Dedifferentiated amniotic fluid mesenchymal stem cell (primary cell): Measurements from ENCODE around the gene GHR.

Experiments
- DNase-seq: peaks from one replicate; pipeline ENCODE4 v3.0.0-alpha.2; 2016; ENCODE audit errors: extremely low spot score

The GHR gene

DNA sequence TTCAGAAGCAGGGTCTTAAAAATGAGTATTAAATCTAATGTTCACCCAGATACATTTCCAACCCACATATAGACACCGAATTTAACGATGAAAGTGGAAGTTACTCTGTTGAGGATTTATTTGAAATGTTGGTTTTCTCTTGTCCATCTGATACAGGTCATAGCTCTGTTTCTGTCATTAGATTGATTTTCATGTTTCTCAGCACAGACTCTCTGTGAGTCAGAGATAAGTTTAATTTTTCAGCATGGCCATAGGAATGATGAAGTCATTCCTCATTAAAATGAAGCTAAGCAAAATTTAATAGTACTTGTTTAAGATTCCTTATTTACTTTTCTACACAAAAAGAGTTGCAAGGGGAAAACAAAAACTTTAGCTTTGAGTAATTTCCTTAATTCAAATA is 38.8 kb downstream of the GHR start:
- DNase-seq = no peak

DNA sequence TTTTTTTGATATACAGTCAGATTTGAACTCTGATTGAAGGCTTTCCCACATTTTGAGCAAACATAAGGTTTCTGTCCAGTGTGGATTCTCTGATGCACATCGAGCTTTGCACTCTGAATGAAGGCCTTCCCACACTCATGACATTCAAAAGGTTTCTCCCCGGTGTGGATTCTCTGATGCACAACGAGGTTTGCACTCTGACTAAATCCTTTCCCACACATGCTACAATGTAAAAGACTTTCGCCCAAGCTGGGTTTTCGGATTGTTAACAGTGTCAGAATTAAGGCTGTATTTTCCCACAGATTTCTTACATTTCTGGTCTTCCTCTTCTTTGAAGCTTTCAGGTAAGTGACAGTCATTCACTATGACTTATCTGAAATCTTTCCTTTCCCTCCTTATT is 44.3 kb downstream of the GHR start:
- DNase-seq = no peak

DNA sequence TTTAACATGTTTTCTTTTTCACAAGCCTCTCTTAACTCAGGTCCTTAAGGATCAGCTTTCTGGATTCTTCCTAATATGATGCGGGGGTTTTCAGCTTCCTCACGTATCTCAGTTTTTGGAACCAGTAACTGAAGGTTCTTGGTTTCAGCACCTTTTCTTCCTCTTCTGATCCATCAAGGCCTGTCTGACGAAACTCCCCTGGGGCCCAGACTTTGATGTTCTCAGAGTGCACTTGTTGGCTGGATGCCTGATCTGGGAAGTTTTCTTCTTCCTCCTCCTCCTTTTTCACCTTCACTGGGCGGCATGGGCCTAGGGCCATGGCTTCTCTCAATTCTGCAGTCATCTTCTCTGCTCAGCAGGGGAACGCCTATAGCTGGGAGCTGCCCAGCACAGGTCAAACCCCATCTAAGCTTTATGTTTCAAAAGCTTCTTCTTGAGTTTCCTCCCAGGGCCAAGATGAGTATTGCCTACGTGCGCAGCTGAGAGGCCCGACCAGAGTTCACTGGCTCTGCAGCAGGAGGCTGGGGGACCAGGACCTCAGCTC is 44.8 kb downstream of the GHR start:
- DNase-seq = no peak

DNA sequence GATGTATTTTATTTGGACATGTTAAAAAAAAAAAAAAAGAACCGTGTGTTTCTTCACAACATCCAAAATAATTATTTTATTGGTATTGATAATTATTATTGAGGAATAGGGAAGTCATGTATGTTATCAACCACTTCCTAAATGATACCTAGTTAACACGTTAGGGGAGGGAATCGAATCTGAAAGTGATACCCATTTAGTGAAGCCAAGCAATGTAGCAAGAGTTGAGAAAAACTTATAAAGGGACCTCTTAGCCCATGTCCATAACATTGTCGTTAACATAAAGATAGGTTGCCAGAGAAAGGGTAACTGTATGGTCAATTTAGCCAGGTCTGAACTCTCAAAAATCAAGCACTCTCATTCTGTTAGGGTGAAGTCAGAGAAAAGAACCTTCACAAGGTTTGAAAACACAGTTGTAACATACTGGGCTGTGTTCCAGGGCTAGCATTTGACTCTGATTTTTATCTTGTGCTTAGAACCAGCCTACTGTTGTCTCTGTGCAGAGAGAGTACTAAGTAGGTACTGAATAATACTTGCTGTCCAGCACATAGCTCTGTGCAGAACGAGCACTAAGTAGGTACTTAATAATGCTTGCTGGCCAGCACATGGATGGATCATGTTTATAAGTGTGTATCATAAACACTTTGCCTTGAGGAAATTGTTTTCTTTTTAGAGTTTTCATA is 60.4 kb downstream of the GHR start:
- no peak for DNase-seq

DNA sequence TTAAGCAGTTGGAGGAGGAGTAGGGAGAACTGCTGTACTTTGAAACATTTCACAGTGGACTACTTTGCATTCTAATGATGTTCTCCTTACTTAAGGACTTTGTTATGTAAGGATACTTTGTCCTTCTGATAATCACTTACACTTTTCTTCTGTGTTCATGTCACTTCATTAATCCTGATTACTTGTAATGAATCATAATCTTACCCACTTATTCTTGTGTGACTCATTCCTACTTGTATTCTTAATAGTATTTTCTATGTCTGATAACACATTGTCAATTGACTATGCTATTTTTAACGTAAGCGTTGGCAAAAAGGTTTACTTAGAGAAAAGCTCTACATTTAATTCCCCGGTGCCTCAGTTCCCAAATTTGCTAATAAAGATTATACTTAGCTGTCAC is 63.8 kb downstream of the GHR start:
- DNase-seq = no peak

DNA sequence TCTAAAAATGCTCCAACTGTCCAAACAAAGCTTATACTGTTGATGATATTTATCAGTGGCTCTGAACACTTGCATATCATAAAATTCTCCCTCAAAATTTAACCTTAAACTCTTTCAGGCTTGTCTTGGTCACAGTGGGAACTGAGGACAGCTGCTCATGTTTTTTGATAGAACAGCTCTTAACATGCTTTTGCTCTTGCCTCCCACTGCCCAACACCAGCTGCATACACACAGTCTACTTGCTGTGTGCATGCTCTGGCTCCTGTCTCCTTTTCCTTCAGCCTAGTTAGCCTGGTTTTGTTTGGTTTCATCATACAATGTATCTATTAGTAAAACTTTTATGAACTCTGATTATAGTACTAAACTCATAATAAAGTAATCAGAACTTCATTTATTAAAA is 64.6 kb downstream of the GHR start:
- DNase-seq = no peak

DNA sequence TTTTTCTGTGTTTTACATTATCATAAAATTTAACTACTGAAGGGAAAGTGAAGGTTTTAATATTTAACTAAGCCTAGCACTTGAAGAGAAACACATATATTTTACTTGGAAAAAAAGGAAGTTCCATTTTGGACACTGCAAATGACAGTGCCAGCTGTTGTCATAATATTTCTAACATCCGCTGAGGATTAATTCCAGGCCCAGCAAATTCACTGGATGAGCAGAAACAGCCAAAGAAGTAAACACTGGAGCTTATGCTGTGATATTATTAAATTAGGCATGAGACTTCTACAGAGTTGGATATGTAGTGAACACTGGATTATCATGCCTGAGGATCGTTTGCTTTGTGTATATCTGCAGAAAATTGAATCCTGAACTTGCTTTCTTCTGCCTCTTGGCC is 67.6 kb downstream of the GHR start:
- no peak for DNase-seq

DNA sequence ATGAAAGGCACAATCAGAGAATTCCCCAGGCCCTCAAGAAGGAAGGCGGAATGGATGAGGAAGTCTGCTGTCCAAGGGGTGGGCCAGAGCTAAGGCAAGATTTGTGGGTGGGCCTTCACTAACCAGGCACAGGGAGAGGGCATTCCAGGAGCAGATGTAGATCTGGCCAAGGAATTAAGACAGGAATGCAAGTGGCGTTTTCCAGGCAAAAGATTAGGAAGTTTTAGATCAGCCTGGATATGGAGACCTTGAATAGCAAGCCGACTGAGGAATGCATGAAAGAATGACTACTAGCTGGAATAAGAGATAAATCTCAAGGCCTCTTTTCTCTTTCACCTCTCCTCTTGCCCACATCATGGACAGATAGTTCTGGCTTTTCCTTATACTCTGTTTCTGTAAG is 68.5 kb downstream of the GHR start:
- DNase-seq = no peak

DNA sequence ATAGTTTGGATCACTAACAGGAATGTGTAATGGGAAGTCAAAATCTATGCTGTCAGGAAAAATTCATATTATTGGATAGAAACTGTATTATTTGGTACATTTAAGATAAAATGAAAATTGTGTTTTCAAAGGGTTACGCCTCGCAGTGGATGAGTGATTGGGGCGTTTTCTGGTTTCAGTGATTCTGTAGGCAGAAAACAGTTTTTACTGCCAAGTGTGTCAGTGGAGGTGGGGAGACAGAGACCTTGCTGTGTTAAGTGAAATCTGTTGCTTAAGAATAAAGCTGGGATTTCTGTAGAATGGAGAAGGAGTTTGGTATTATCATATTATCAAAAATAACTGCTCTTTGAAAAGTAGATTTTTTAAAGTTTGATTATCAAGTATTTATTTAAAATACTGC is 69.7 kb downstream of the GHR start:
- DNase-seq = no peak

DNA sequence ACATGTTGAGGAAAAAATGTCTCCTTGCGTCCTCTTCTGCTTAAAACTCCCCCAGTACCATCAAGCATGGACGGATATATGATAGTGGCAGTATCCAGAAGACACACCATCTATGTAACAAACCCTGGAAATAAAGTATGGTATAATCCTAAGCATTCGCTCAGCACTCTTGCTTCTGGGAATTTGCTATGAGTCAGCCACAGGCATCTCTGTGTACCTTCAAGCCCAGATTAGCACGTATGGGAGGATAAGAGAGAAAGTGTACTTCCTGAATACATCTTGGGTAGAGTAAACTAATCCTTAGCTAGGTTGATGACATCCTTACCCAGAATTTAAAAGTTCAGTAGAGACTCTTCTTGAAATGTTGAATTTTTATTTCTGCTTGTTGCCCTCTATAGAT is 71.2 kb downstream of the GHR start:
- DNase-seq = no peak

DNA sequence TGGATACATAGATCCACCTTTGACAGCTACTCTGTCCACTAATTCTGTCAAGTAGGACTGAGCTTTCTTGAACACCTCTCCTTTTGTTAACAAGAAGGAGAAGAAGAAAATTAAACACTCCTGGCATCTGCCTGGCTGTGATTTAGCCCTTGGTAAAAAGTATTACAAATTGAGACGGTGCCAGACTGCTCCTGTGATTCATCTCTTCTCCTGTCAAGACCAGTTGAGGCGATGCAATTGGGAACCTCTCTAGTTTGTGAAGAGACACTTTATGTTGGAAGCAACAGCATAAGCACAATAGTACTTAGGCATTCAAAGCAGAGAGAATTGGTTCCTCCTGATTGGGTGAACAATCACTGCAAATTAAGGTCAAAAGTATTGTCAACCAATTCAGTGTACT is 72.7 kb downstream of the GHR start:
- no peak for DNase-seq

DNA sequence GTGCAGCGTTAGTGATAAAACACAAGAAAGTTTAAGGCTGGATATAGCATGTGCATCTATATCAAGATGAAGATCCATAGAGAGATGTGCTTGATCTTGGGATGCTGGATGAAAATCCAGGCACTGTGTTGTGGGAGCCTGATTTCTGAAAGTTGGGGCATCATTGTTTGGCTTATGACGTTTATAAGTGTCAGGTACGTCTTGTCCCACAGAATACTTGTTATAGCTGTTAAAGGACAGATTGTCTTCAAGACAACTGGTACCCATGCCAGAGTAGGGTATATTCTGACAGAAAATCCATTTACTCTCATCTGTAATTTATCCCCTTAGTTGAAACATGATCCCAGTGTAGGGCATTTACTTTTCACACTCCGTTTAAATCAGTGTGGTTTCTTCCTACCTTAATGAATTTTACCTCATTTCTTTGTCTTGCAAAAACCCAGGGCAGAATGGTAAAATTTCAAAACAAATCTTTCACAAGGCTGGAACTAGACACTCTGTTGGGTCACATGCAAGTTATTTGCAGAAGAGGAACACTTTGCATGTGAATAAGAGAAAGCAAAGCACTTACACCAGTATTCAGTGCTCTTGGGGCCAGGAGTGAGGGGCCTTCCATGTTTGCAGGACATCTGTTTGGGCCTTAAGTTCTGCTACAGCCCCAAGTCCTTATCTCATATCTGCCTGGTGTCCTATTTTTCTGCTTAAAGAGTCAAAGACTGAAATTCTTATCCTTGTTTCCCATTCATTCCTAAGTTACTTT is 73.3 kb downstream of the GHR start:
- DNase-seq = no peak

DNA sequence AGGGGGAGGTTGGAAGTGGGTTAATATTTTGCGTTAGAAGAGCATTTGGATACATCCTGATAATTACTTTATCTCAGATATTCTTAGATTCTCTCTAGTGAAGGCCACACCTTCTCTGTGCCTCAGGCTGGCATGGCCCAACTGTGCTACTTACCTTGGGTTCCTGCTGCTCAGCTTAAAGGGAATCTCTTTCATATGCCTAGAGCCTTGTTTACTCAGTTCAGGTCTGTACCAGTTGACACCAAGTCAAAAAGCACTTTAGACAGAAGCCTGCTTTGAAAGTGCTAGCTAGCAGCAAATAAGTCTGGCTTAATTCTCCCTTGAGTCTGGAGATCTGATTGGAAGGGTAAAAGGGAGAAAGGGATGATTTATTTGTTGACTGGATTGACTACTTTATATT is 74.8 kb downstream of the GHR start:
- DNase-seq = no peak

DNA sequence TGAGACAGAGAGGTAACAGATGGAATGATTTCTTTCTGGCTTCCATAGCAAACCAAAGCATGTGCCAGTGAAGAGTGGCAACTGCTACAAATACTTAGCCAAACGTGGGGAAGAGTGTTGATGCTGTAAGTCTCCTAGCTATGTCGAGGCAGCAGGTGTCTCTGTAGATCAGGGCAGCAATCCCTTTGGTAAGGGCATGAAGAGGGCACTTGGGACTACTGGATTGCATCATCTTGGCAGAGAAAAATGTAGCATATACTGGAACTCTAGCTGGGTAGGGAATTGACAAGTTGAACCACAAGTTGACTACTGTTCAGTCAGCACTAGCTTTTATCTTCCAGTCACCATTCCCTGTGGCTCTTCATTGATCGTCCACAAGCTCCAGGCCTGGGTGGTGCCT is 75.8 kb downstream of the GHR start:
- no peak for DNase-seq

DNA sequence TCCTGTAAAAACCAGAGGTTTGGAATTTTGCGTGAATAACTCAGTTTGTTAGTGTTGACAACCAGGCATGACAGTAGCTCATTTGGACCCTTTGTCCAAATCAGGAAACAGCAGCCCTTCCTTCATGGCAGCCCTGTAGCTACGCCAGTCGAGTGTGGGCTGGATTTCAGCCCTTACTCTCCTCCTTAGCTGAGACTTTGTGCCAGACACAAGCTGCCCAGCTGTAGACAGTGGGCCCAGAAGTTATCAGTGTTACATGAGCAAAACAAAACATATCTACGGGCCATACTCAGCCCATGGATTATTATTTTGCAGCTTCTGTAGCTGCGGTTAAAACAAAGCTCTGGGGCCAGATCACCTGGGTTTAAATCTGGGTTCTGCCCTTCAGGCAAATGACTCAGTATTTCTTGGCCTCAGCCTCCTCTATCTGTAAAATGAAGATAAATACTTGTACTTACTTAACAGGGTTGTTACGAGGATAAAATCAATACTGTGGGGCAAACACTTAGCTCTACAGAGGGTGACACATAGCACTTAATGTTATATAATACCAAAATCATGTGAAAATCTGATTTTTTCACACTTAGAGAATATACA is 76.9 kb downstream of the GHR start:
- no peak for DNase-seq

DNA sequence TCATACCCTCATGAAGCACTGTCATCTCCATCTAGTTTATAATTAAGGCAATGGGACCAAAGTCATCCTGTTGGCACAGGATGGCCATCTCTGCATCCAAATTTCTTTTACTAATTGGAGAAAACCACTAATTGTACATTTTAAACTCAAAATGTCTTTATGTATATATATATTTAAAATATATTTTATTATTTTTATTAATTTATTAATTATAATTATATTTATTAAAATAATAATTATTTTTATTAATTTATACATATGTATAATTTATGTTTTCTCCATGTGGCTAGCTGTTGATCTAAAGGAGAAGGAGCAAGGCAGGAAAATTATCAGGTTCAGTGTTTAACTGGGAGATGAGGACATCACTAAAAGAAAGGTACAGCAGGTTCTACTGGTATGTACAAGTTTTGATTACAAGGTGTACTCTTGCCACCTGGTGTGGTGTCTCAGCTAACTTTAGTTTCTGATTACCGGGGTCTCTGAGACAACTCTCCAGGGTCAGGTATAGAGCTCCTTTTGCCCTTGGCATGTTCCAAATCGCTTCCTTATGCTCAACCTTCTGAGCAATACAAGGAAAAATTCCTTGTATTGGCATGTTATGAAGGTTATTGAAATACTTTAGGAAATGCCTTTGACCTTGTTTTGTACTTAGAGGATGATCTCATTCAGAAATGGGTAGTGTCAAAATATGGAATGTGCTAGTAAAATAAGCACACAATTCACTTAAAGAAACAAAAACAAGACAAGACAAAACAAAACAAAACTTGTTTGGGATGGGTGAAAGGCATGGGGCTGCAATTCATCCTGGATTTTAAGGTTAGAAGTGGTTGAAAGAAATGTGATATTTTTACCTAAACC is 79.6 kb downstream of the GHR start:
- DNase-seq = no peak

DNA sequence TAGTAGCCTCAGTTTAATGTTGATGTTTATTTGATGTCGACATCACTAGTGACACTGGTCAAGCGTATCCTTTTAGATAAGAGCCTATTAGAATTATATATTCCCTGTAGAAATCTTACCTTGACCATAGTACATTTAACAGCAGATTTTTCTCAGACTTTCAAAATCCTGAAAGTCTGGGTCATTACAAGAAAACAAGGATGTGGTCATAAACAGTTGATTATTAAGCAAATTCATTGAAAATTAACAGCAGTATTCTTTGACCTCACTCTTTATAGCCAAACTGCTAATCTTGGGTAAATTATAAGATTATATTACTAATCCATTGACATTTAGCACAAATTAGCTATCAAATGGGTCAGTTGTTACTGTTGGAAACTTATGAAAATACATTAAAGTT is 83.4 kb downstream of the GHR start:
- no peak for DNase-seq

DNA sequence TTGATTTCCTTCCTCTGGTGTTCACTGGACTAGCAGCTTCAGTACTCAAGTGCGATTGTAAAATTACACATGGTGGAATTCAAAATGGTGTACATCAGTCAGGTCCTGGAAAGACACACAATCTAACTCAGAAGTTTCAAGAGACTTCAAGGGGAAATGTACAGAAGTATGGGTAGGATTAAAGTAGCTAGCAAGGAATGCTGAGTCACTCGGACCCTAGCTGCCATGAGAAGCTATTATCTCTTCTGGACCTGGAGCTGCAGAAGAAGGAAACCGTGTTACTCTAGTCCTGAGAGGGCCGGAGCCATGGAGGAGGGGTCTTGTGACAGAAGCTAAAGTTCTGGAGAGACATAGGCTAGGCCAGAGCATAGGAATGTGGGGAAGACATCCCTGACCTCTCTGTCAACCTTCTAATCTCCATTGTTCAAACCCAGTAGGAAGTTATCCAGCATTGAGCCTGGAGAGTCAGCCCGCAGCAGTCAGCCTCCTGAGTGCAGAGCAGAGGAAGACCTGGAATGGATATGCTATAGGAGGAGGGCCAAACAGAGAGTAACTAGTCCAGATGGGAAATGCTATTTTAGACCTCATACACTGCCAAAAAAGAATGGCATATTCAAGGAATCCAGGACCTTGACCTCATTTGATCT is 84.3 kb downstream of the GHR start:
- DNase-seq = no peak

DNA sequence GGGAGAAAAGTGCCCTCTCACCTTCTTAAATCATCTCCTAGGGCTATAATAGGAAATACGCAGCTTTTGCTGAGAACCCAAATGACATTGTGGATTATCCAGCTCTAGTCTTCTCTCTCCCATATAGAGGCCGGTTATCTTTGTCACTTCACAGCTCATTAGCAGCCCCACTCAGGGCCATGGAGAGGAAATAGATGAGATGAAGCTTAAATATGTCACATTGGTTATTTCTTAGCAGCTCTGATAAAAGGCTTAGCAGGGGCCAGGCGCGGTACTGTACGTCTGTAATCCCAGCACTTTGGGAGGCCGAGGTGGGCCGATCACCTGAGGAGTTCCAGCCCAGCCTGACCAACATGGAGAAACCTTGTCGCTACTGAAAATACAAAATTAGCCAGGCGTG is 90.0 kb downstream of the GHR start:
- DNase-seq = no peak

DNA sequence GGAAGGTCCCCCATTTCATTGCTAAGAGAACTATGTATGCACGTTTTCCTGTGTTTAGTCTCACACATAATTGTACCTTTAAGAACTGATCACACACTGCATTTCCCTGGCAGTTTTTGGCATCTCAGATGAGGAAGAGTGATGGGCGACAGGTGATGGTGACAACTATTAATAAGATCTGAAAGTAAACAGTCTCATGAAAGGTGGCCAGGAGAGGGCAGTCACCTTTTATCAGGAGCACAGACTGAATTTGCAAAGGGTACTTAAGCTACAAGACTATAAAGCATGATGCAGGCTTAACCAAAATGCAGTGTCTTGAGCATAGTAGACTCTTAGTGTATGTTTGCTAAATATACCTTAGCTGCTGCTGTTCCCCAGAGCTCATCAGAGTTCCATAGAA is 91.5 kb downstream of the GHR start:
- DNase-seq = no peak

DNA sequence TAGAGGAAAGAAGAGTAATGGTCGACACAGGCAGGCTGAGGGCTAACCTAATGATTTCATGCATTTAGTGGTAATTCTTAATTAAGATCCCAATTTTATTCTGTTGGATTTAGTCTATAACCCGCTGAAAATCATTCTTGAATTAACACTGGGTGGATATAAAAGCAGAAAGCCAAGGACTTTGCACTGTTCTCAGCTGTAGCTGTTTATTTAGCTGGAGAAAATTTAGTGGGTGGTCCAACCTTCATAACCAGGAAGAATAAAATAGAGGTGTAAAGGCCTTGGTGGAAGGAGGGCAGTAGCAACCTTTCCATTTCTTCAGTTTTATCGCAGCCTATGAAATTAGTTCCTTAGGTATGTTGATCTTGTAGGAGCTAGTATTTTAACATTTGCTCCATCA is 92.3 kb downstream of the GHR start:
- DNase-seq = no peak
